Heart right ventricle (tissue), 16 donors: ENCODE results near the gene LGSN. TPM values are rescaled to one million over a fixed set of nuclear protein-coding genes. Genes with fewer than 3 reads are reported as not detected.
"Not testable (repeated sequence)": the region's sequence is repeated elsewhere in the genome, so short reads cannot be mapped to it uniquely, and the experiment has no call there.

Experiments used
- ATAC-seq, 8 donors: fragments of 200-7000 bp; cut with Tn5 transposase; one replicate each; pipeline ENCODE4 v1.9.1; 2020; ENCODE audit warnings: mild to moderate bottlenecking in 8 of 8, moderate library complexity in 8 of 8, moderate number of reproducible peaks in 1 of 8
- DNase-seq, 2 donors: peaks; one replicate each; pipeline ENCODE4 v3.0.0-alpha.2; 2020
- H3K27ac ChIP-seq, 10 donors: fragments of 200-600 bp; sonication (generic) in 2 of 10; one replicate each; pipeline versions ENCODE4 v1.5.0 to v1.8.0; 2020 to 2022; ENCODE audit warnings: mild to moderate bottlenecking in 3 of 10
- H3K27me3 ChIP-seq, 7 donors: fragments of 200-600 bp; one replicate each; pipeline ENCODE4 v1.8.0; 2021 to 2022; ENCODE audit warnings: mild to moderate bottlenecking in 2 of 7
- H3K36me3 ChIP-seq, 9 donors: fragments of 200-600 bp; sonication (generic) in 1 of 9; one replicate each; pipeline versions ENCODE4 v1.5.0 to v1.8.0; 2020 to 2022; ENCODE audit warnings: mild to moderate bottlenecking in 2 of 9
- H3K4me1 ChIP-seq, 9 donors: fragments of 200-600 bp; sonication (generic) in 1 of 9; one replicate each; pipeline versions ENCODE4 v1.5.0 to v1.8.0; 2020 to 2022; ENCODE audit warnings: mild to moderate bottlenecking in 4 of 9
- H3K4me3 ChIP-seq, 10 donors: fragments of 200-600 bp; sonication (generic) in 2 of 10; one replicate each; pipeline versions ENCODE4 v1.5.0 to v1.8.0; 2020 to 2022; ENCODE audit warnings: mild to moderate bottlenecking in 7 of 10, moderate library complexity in 2 of 10
- H3K9me3 ChIP-seq, 11 donors: fragments of 200-600 bp in 10 of 11; sonication (generic) in 2 of 11; one replicate each; pipeline versions ENCODE4 v1.5.0 to v1.8.0; 2013 to 2022; ENCODE audit warnings: mild to moderate bottlenecking in 2 of 11, control low read depth in 1 of 11, moderate library complexity in 1 of 11
- WGBS, 2 donors: extraction: QIAGEN DNeasy Blood & Tissue Kit; methylation state at CpG; one replicate each; pipeline ENCODE4 v1.1.7; 2013; ENCODE audit warnings: inconsistent platforms in 1 of 2; 5-methylcytosine and 5-hydroxymethylcytosine counted together
- intact Hi-C, 10 donors: fragments of 100-400 bp; cut with DNase I; formaldehyde crosslinking; loops; one replicate each; pipeline versions ENCODE4 v1.11.1 to v1.14.2; 2022
- polyA plus RNA-seq, 2 donors: library from polyadenylated mRNA; stranded (reverse); fragments of 200-250 nt; gene quantifications; one replicate each; pipeline ENCODE4 v1.2.3, GENCODE V29; 2013
- total RNA-seq, 10 donors: library from RNA; stranded (reverse); fragmentation: NEBNext Ultra II Directional in 3 of 10; extraction: Animal tissue kit (Norgen Biotek cat#: 25700) in 3 of 10; gene quantifications; one replicate each; pipeline versions ENCODE4 v1.2.1 to v1.2.4, GENCODE V29; 2021 to 2023
- TF ChIP-seq, protein P1 (sequence below), 9 donors: fragments of 200-600 bp; sonication (generic) in 2 of 9; IDR thresholded peaks; one replicate each; pipeline versions ENCODE4 v1.5.0 to v1.8.0; 2021 to 2022; ENCODE audit warnings: antibody characterized with exemption in 9 of 9, mild to moderate bottlenecking in 5 of 9, moderate library complexity in 1 of 9
- donor health status: Arrhythmogenic right ventricular cardiomyopathy.
- donor health status: ischemic (EF 13 %, LVEDD 7.1; RV severe dilation, severe dysfunction).
- donor health status: healthy with polysubstance abuse.
- donor health status: DM: no; HTN: yes; CAD: no.
- donor health status: DM: no; HTN: no; CAD: no.
- donor health status: ischemic (EF 25% LVEDD 6.9; RV normal size, moderate dysfunction).
- donor health status: ischemic (EF 25% LVEDD 5.7; RV mildly dilated, moderate dysfunction).
- donor health status: healthy.
- donor health status: DM: yes; HTN: yes; CAD: no.
- donor health status: Ischemic cardiomyopathy.
- donor health status: ischemic (EF 35%, LVEDD 5.7; RV mildly dilated, moderate dysfunction).
- donor health status: nonischemic (EF 11% LVEDD 7.7; RV severe dilation, severe dysfunction).
- donor health status: DM: yes; HTN: yes; CAD: no.
- donor health status: PGD.
- donor health status: ischemic (EF 29% LVEDD 5.4; RV normal size, mild dysfunction).
- donor health status: nonischemic (EF 23%, LVEDD 6.1; RV moderate dilation, normal function).

The LGSN gene
- total and polyA plus RNA-seq, 12 donors = not detected

DNA sequence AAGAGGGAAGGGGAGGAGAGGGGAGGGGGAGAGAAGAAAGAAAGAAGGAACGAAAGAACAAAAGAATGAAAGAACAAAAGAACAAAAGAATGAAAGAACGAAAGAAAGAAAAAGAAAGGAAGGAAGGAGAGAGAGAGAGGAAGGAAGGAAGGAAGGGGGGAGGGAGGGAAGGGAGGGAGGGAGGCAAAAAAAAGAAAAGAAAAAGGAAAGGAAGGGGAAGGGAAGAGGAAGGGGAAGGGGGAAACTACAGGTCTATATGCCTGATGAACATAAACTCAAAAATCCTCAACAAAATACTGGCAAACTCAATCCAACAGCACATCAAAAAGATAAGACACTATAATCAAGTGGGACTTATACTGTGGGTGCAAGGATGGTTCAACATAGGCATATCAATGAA lies 13.7 kb upstream of the LGSN start:
- Histone ChIP-seq H3K4me1 (no peaks in the 10 kb centered on the region), H3K9me3 (peaks cover 0 to 20% (median 0%) of the 10 kb centered on the region in 11 donors), H3K4me3 (no peak overlapping the region), H3K27ac (no peak overlapping the region), H3K36me3 (no peaks in the 10 kb centered on the region), H3K27me3 (no peaks in the 10 kb centered on the region)
- no peak for ATAC-seq
- DNase-seq = no peak
- TF ChIP-seq, protein P1, sequence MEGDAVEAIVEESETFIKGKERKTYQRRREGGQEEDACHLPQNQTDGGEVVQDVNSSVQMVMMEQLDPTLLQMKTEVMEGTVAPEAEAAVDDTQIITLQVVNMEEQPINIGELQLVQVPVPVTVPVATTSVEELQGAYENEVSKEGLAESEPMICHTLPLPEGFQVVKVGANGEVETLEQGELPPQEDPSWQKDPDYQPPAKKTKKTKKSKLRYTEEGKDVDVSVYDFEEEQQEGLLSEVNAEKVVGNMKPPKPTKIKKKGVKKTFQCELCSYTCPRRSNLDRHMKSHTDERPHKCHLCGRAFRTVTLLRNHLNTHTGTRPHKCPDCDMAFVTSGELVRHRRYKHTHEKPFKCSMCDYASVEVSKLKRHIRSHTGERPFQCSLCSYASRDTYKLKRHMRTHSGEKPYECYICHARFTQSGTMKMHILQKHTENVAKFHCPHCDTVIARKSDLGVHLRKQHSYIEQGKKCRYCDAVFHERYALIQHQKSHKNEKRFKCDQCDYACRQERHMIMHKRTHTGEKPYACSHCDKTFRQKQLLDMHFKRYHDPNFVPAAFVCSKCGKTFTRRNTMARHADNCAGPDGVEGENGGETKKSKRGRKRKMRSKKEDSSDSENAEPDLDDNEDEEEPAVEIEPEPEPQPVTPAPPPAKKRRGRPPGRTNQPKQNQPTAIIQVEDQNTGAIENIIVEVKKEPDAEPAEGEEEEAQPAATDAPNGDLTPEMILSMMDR (IDR thresholded peaks at IDR 0.05) = no peak
- WGBS, 2 donors = 66 to 71% methylated on average over 2 of the region's 2 CpGs
- intact Hi-C loops = no loop called here

DNA sequence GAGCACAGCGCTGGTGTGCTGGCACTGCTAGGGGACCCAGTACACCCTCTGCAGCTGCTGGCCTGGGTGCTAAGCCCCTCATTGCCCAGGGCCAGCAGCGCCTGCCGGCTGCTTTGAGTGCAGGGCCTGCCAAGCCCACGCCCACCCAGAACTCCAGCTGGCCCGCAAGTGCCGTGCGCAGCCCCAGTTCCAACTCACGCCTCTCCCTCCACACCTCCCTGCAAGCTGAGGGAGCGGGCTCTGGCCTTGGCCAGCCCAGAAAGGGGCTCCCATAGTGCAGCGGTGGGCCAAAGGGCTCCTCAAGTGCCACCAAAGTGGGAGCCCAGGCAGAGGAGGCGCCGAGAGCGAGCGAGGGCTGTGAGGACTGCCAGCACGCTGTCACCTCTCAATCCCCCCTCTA lies 6.8 kb upstream of the LGSN start:
- peaks cover 0 to 16% (median 0%) of the 10 kb centered on the region in 11 donors for H3K9me3 ChIP-seq
- intact Hi-C loops, ATAC-seq, H3K36me3 ChIP-seq, H3K4me1 ChIP-seq, H3K27me3 ChIP-seq, H3K4me3 ChIP-seq, H3K27ac ChIP-seq, DNase-seq: not testable (repeated sequence)
- 91 to 92% methylated on average over 15 of the region's 15 CpGs for WGBS, 2 donors

DNA sequence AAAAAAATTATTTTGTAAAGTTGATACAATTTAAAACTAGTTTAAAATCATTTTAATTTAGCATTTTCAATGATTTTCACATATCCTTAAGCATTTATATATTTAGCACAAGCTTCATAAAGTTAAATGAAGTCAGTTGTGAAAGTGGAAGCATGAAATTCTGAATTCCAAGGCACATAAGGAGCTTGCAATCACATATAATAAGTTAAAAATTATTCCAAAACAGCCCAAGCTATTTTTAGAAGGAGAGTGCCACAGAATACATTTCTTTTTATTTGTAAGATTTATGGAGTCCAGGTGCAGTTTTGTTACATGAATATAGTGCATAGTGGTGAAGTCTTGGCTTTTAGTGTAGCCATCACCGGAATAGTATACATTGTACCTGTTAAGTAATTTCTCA lies 3.2 kb upstream of the LGSN start:
- no peaks in the 10 kb centered on the region for H3K4me1 ChIP-seq
- intact Hi-C loops = no loop called here
- ATAC-seq = no peak
- no peak for DNase-seq
- no peaks in the 10 kb centered on the region for H3K36me3 ChIP-seq
- TF ChIP-seq, protein P1 (IDR thresholded peaks at IDR 0.05) = no peak
- no peaks in the 10 kb centered on the region for H3K27me3 ChIP-seq
- H3K27ac ChIP-seq = no peak overlapping the region
- H3K9me3 ChIP-seq = peaks cover 0 to 16% (median 0%) of the 10 kb centered on the region in 11 donors
- 98 to 100% methylated on average over 1 of the region's 1 CpG for WGBS, 2 donors
- H3K4me3 ChIP-seq = no peak overlapping the region

DNA sequence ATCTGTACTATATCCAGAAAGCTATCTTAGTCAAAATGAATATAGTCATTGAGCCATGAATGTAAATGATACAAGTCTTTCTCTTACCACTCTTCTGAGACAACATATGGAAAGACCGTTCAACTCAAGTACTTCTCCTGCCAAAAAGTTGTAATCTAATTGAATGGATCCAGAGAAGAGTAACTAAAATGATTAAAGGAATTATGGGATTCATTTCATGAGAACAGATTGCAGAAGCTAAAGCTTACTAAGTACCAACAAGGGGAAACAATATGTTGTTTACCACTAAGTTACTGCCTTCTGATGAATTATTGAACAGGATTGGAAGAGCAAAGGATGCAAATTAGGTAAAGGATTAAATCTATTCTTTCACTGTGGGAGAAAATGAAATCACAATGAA lies 2.0 kb upstream of the LGSN start:
- ATAC-seq (no peak), DNase-seq (no peak)
- H3K4me1 ChIP-seq = no peaks in the 10 kb centered on the region
- intact Hi-C loops = no loop called here
- TF ChIP-seq, protein P1 (IDR thresholded peaks at IDR 0.05) = no peak
- no peaks in the 10 kb centered on the region for H3K36me3 ChIP-seq
- H3K4me3 ChIP-seq = no peak overlapping the region
- peaks cover 0 to 4% (median 0%) of the 10 kb centered on the region in 7 donors for H3K27me3 ChIP-seq
- 63 to 72% methylated on average over 1 of the region's 1 CpG for WGBS, 2 donors
- peaks cover 0 to 7% (median 0%) of the 10 kb centered on the region in 11 donors for H3K9me3 ChIP-seq
- no peak overlapping the region for H3K27ac ChIP-seq

DNA sequence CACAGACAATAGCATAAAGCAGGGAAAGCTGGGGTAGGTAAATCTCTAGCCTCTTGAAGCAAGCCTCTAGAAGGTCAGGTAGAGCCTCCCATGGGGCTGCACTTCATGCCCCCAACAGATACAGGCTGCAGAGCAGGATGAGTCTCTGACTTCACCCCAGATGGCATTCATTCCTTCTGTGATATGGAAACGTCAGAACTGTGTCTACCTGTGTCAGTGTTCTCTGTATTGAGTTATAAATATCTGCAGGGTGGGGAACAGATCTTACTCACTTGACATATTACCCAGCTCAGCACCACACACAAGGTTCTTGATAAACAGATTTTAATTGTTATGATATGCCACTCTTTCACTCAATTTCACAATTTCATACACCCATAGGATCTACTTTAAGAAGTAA lies 2.1 kb downstream of the LGSN start:
- TF ChIP-seq, protein P1 (IDR thresholded peaks at IDR 0.05) = no peak
- ATAC-seq = no peak
- 0 to 15% methylated on average over 1 of the region's 1 CpG for WGBS, 2 donors
- H3K36me3 ChIP-seq = no peaks in the 10 kb centered on the region
- H3K27me3 ChIP-seq = peaks cover 0 to 6% (median 0%) of the 10 kb centered on the region in 7 donors
- DNase-seq = no peak
- no peaks in the 10 kb centered on the region for H3K4me1 ChIP-seq
- H3K9me3 ChIP-seq = no peaks in the 10 kb centered on the region
- H3K27ac ChIP-seq = no peak overlapping the region
- no peak overlapping the region for H3K4me3 ChIP-seq
- intact Hi-C loops = no loop called here
